Breast epithelium (tissue), 3 donors: ENCODE measurements around the gene SLC39A6.

Source experiments
- POLR2A ChIP-seq: fragments of 450-650 bp; IDR thresholded peaks from one replicate; pipeline ENCODE4 v1.6.1; 2016; ENCODE audit warnings: antibody characterized with exemption, mild to moderate bottlenecking, moderate library complexity
- POLR2AphosphoS5 ChIP-seq, 3 donors: sonication (generic); formaldehyde crosslinking; IDR thresholded peaks; one replicate each; pipeline ENCODE4 v1.6.1; 2017; ENCODE audit warnings: antibody characterized with exemption in 3 of 3
- TF ChIP-seq, protein P1 (sequence below), 3 donors: fragments of 450-650 bp; IDR thresholded peaks; one replicate each; pipeline ENCODE4 v1.5.1; 2016 to 2017; ENCODE audit warnings: antibody characterized with exemption in 3 of 3, mild to moderate bottlenecking in 3 of 3, moderate library complexity in 3 of 3

DNA sequence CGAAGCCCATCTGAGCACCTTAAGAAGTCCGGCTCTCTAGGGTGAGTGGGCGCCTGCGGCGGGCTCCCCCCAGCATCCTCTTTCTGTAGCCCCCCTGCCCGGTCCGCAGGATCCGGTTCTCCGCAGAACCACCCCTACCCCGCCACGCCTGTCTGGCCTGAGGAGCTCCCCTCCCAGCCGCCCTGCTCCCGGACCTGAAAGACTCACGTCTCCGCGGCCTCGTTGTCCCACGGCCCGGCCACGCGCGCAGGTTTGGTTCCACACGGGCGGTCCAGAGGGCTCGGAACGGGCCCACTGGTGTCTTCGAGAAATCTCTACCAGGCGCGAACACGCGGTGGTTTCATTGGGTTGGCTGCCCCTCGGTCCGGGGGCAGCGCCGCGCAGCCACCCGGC, 237 bp downstream of the SLC39A6 start:
- TF ChIP-seq, protein P1, sequence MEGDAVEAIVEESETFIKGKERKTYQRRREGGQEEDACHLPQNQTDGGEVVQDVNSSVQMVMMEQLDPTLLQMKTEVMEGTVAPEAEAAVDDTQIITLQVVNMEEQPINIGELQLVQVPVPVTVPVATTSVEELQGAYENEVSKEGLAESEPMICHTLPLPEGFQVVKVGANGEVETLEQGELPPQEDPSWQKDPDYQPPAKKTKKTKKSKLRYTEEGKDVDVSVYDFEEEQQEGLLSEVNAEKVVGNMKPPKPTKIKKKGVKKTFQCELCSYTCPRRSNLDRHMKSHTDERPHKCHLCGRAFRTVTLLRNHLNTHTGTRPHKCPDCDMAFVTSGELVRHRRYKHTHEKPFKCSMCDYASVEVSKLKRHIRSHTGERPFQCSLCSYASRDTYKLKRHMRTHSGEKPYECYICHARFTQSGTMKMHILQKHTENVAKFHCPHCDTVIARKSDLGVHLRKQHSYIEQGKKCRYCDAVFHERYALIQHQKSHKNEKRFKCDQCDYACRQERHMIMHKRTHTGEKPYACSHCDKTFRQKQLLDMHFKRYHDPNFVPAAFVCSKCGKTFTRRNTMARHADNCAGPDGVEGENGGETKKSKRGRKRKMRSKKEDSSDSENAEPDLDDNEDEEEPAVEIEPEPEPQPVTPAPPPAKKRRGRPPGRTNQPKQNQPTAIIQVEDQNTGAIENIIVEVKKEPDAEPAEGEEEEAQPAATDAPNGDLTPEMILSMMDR (IDR thresholded peaks at IDR 0.05), result no peak
- TF ChIP-seq POLR2A (no peak), POLR2AphosphoS5 (IDR thresholded peaks at IDR 0.05) (no peak)
